GM19455 (cell line): ENCODE data around the gene GAPDH.
"Not testable (repeated sequence)": the region's sequence is repeated elsewhere in the genome, so short reads cannot be mapped to it uniquely, and the experiment has no call there.

ENCODE experiments used
- ATAC-seq: cut with Tn5 transposase; IDR thresholded peaks from one replicate; pipeline ENCODE4 v1.9.1; 2021; ENCODE audit not compliant: unreplicated experiment

GAPDH gene

DNA sequence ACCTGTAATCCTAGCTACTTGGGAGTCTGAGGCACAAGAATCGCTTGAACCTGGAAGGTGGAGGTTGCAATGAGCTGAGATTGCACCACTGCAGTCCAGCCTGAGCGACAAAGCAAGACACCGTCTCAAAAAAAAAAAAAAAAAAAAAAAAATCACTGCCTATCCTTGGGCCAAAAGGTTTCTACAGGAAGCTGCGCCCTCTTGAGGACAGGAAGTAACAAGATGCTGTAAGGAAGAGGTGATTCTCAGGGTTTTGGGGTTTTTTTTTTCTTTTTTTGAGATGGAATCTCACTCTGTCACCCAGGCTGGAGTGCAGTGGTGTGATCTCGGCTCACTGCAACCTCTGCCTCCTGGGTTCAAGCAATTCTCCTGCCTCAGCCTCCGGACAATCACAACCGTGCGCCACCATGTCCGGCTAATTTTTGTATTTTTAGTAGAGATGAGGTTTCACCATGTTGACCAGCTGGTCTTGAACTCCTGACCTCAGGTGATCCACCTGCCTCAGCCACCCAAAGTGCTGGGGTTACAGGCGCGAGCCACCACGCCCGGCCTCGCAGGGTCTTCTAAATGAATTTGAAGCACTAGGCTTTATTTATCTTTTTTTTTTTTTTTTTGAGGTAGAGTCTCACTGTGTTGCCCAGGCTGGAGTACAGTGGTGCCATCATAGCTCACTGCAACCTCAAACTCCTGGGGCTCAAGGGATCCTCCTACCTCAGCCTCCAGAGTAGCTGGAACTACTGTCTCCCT lies 23.9 kb downstream of the GAPDH start:
- ATAC-seq = not testable (repeated sequence)

DNA sequence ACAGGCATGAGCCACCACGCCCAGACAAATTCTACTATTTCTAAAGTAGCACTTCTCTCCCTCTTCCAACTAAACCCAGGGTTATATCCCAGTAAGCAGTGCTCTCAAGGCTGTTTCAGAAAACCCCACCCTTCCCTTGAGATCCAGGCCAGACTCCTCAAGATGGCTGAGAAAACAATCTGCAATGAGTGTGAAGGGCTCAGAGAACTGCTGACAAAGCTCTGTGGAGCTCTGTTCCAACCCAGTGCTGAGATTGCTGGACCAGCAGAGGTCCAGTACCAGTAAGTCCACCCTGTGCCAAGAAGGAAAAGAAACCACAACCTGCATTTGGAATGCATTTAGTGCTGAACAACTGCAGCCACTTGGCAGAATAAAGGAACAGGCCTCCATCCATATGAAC lies 25.2 kb downstream of the GAPDH start:
- no peak for ATAC-seq

DNA sequence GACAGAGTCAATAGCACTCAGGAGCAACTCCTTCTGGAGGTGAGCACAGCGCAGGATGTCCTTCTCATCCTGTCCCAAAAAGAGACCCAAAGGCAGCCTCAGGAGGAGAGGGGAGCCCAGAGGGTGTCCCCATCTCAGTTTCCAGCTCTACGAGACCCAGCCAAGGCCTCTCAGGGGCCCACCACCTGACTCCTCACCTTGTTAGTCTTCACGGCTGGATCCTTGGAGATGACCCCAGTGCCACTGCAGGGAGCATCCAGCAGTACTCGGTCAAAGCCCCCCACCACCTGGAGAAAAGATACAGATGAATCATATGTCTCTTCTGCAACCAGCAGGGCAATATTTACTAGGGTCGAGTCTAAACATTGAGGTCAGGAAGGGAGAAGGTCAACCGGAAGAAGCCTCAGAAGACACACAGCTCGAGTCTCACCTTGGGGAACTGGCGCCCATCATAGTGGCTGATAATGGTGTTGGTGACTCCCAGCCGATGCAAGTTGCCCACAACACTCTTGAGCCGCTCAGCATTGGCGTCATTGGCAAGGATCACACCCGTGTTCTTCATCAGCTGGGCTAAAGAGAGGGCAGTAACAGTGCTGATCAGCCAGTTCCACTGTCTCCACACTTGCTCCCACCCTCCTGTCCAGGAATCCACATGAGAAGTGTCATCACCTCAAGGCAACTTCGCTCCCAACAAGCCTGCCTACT lies 26.3 kb downstream of the GAPDH start:
- no peak for ATAC-seq

DNA sequence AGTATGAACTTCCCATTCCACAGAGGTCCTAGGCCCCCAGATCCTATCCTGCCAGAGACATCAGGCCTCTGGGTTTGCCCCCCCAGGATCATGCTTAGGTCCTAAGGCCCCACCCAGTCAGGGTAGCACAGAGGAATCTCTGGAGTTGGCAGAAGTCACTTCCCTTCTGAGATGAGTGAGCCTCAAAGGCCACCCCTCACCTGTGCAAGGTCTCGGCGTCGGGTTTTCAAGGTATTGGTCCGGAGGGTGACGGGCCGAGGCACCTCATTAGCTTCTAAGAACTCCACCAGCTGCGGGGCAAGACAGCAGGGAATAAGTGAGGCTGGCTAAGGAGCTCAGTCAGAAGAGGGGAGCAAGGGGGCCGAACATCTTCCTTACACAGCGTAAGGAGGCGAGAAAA lies 28.6 kb downstream of the GAPDH start:
- no peak for ATAC-seq

DNA sequence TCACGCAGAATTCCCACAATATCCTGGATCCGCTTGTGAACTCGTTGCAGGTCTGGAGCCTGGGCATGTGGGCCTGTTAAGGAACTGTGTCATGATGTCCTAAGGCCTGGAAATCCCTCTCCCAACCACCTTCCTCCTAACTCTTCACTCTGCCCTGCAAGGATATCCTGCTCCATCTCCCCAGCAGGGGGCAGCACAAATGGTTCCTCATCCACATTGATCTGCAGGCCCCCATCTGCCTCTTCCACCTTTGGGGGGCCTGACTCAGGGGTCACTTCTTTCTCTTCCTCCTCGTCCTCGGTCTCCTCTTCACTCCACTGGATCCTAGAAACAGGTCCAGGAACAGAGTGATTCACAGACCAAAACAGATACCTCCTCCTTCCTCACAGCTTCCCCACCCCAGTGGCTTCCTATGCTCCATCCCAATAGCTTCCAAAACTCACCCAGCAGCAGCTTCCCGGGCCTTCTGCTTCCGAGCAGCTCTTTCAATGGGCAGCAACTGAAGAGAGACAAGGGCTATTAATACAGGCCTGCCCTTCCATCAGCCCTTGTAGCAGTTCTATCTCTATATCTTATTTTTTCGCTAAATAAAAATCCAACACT lies 29.2 kb downstream of the GAPDH start:
- ATAC-seq = no peak

DNA sequence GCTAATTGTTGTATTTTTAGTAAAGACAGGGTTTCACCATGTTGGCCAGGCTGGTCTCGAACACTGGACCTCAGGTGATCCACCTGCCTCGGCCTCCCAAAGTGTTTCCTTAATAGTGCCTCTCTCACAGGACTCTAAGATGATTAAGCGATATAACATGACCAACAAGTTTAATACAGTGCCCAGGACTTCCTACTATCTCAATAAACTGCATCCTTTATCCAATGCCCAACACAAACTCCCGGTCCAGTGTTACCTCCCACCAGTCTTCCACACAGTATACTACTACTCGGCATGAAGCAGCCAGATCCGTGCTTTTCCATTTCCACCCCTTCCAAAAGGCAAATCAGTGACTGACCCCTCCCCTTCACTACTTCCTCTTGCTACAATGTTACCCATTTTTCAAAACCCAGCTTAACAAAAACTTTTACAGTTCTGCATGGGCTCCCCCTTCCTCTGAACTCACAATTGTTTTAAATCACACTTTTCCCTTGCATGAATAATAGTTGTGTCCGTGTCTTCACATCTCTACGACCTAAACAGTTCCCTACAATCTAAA lies 32.9 kb downstream of the GAPDH start:
- ATAC-seq = no peak

DNA sequence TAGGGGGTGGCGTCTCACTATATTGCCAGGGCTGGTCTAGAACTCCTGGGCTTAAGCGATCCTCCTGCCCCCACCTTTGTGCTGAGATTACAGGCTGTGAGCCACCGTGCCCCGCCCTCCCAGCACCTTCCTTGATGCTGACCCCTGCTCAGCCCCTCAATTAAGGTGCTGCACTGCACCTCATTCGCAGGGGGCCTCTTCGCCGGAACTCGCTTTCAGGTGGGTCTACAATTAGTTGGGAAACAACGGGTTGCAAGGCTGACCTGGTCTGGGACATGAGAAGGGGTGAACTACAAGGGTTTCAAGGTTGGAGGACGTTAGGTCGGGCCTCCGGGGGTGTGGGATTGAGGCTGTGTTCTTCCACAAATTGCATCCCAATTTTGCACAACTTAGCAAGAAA lies 35.0 kb downstream of the GAPDH start:
- ATAC-seq = no peak

DNA sequence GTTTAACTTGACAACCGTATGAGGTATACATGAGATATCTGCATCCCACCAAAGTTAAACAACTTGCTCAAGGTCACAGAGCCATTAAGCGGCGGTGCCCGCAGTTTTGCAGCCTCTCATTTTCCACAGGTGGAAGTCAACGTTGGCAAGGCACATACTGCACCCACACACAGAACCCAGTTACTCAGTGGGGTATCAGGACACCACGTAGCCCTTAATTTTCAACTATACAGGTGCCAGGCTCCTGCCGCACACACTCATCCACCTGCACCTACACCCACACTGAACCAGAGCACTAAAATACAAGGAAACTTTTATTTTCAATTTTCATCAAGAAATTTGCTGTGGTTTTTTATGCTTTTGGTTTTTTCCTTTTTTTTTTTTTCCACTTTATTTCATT lies 35.5 kb downstream of the GAPDH start:
- no peak for ATAC-seq

DNA sequence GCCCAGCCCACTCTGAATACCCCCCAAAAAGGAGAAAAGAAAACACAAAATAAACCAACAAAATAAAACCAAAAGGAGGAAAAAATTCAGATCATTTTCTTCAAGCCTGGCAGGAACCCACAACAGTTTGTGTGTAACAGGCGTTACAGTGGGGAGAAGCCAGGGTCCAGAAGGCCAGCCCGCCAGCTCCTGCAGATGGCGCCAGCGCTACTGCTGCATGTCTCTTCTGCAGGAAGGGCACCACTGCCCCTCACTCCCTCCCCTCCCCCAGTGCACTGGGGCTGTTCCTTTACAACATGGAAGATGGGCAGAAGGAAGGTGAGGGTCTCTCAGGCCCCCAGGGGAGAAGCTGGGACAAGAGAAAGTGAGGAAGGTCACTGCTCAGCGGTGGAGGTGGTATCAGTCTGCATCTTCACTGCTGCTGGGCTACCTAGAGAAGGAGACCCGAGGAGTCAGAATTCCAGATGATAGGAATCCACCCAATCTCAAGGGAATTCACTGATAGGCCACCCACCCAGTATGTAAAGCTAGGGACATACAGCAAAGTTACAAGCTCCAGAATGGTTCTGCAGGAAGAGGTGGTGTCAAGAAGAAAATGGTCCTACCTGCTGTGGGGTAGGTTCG lies 36.1 kb downstream of the GAPDH start:
- ATAC-seq = no peak

DNA sequence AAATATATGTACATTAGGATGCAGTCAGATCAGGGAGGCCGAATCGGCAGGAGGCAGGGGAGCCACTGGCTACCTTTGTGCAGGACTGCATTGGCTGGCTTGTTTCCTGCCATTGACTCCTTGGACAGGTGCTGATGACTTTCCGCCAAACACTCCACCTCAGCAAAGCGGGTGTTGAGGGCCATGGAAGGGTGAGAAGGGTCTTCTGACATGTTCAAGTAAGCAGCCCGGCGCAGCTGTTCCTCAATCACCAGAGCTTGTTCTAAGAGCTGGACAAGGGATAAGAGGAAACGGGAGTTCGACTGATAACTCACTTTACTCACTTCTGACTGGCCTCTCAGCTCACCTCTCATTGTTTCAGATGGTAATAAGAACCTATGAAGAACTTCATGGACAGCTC lies 38.7 kb downstream of the GAPDH start:
- no peak for ATAC-seq

DNA sequence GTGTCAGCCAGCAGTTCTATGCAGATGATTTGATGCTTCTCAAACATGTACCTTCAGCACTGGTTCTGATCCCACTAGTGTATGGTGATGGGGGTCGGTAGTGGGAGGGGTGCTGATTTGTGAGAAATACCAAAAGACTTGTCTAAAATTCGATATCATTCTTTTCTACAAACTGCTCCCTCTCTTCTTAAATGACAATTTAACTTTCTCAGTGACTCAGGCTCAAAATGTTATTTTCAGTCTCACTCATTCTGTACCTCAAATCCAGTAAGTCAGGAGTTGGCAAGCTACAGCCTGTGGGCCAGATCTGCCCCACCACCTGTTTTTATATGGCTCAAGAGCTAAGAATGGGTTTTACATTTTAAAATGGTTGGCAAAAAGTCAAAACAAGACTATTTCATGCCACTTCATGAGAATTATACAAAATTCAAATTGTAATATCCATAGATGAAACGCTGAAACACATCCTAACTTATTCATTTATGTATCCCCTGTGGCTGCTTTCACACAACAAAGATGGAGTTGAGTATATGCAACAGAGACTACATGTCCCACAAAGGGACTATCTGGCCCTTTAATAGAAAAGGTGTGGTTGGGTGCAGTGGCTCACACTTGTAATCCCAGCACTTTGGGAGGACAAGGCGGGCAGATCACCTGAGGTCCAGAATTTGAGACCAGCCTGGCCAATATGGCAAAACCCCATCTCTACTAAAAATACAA lies 40.4 kb downstream of the GAPDH start:
- no peak for ATAC-seq

DNA sequence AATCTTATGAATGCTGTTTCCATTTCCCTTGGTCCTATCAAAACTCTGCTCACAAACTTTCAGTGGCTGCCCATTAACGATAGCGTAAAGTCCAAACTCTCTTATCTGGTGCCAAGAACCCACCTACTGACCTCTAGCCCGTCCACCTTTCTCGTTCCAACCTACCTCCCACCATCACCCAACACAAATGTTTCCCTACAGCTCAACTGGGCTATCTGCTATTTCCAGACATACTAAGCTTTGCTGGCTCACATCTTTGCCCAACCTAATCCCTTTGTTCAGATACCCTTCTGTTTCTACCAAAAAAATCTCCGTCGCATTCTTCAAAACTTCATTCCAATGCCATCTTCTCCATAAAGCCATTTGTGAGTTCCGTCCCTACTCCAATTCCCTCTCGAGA lies 41.3 kb downstream of the GAPDH start:
- ATAC-seq = no peak

DNA sequence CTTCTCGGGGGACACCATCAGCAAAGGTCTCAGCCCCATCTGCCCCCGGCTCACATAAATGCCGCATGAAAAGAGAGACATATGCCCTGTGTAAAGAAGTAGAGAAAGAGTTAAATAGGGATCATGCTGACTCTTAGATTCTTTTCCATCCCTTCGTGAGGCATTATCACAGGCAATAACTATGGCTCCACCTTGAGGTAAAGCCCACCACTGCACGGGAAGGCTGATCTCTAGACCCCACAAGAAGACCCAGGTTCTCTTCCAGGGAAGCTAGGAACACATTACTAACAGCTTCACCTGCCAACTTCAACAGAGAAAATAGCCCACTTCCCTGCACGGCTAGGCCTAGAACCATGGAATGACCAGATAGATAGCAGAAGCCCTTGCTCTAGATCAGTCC lies 47.9 kb downstream of the GAPDH start:
- ATAC-seq = no peak

DNA sequence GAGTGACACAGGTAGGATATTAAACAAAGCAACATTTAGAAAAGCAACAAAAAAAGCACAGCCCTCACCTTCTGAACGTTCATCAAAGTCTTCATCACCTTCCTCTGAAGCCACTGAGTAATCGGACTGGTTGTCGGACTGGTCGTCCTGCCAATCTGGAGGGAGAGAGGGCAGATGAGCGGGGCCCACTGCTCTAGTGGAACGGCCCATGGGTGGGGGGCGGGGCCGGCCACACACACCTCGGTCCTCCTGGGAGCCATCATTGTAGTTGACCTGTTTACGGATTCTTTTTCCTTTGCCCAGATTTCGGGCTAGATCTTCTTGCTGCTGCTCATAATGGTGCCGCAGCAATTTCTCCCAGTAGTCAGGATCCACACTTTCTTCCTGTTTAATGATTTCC lies 48.6 kb downstream of the GAPDH start:
- no peak for ATAC-seq

DNA sequence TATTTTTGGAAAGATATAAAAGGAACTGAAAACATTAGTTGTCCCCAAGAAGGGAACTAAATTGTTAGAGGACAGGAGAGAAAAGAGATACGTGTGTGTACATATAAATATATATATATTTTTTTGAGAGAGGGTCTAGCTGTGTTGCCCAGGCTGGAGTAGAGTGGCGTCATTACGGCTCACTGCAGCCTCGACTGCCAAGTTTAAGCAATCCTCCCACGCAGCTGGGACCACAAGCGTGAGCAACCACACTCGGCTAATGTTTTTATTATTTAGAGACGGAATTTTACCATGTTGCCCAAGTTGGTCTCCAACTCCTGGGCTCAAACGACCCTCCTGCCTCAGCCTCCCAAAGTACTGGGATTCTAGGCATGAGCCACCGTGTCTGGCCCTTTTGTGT lies 50.0 kb downstream of the GAPDH start:
- no peak for ATAC-seq

DNA sequence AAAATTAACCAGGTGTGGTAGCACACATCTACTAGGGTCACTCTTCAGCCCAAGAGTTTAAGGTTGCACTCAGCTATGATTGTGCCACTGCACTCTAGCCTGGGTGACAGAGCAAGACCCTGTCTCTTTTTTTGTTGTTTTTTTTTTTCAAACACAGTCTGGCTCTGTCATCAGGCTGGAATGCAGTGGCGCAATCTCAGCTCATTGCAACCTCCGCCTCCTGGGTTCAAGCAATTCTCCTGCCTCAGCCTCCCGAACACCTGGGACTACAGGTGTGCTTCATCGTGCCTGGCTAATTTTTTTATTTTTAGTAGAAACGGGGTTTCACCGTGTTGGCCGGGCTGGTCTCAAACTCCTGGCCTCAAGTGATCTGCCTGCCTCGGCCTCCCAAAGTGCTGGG lies 52.3 kb downstream of the GAPDH start:
- not testable (repeated sequence) for ATAC-seq
